Mammary epithelial cell (primary cell): ENCODE measurements around the gene MAF.

ENCODE experiments used
- EZH2 ChIP-seq: IDR thresholded peaks from 2 replicates; pipeline ENCODE4 v1.6.1; 2012; ENCODE audit warnings: low read length, inconsistent platforms, borderline replicate concordance
- TF ChIP-seq, protein P1 (sequence below), 2 donors: IDR thresholded peaks in 1 of 2; conservative IDR thresholded peaks in 1 of 2; 2 replicates each; pipeline ENCODE4 v1.5.1; 2011 to 2012; ENCODE audit warnings: inconsistent platforms in 2 of 2, low read length in 2 of 2, mild to moderate bottlenecking in 2 of 2, control low read depth in 1 of 2, low read depth in 1 of 2; ENCODE audit not compliant: insufficient read depth in 1 of 2; ENCODE audit errors: extremely low read depth in 1 of 2

DNA sequence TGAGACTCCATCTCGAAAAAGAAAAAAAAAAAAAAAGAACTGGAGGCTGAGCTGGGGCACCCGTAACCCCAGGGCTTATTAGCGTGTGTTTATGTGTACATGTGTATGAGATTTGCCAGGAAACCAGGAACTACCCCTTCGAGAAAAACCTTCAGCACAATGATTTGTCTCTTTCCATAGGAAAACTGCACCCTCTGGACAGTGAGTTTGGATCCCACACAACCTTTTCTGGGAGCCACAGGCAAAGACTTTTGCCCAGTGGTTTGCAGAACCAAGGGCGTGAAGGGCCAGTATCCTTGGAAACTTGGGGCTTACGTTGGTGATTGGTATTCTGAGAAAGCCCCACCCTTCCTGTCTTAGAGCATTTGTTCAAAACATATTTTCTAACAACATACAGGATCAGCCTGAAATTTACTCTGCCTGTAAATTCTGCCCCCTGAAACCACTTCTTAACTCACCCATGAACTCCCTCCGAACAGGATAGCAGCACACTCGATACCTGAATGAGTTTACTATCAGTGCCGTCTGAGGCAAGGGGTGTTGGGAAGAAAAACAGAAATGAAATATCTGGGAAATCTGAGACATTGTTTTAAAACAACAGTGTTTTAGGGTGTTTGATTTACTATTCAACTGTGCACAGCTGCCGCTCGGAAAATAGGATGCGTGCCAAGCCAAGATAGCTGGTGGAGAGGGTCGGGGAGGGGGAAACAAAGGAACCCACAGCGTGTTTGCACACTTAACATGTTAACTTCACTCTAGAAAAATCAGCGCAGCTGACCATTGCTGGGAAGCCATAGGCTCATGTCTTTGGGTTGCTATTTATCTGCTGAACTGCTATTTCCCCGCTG, 40.2 kb upstream of the MAF start:
- TF ChIP-seq, protein P1, sequence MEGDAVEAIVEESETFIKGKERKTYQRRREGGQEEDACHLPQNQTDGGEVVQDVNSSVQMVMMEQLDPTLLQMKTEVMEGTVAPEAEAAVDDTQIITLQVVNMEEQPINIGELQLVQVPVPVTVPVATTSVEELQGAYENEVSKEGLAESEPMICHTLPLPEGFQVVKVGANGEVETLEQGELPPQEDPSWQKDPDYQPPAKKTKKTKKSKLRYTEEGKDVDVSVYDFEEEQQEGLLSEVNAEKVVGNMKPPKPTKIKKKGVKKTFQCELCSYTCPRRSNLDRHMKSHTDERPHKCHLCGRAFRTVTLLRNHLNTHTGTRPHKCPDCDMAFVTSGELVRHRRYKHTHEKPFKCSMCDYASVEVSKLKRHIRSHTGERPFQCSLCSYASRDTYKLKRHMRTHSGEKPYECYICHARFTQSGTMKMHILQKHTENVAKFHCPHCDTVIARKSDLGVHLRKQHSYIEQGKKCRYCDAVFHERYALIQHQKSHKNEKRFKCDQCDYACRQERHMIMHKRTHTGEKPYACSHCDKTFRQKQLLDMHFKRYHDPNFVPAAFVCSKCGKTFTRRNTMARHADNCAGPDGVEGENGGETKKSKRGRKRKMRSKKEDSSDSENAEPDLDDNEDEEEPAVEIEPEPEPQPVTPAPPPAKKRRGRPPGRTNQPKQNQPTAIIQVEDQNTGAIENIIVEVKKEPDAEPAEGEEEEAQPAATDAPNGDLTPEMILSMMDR (conservative IDR thresholded peaks at IDR 0.05 in 1 of 2, IDR thresholded peaks at IDR 0.05 in 1 of 2; ENCODE audit: extremely low read depth in 1 of 2, insufficient read depth in 1 of 2, low read depth in 1 of 2, low read length in 2 of 2), result no peak
- no peak for TF ChIP-seq EZH2
